ENCODE data around the gene WRAP53. TPM values are rescaled to one million over a fixed set of nuclear protein-coding genes. Genes with fewer than 3 reads are reported as not detected.

WRAP53 gene
- total and polyA plus RNA-seq, 7 donors: 3.6 to 16.3 (median 5.4) TPM

DNA sequence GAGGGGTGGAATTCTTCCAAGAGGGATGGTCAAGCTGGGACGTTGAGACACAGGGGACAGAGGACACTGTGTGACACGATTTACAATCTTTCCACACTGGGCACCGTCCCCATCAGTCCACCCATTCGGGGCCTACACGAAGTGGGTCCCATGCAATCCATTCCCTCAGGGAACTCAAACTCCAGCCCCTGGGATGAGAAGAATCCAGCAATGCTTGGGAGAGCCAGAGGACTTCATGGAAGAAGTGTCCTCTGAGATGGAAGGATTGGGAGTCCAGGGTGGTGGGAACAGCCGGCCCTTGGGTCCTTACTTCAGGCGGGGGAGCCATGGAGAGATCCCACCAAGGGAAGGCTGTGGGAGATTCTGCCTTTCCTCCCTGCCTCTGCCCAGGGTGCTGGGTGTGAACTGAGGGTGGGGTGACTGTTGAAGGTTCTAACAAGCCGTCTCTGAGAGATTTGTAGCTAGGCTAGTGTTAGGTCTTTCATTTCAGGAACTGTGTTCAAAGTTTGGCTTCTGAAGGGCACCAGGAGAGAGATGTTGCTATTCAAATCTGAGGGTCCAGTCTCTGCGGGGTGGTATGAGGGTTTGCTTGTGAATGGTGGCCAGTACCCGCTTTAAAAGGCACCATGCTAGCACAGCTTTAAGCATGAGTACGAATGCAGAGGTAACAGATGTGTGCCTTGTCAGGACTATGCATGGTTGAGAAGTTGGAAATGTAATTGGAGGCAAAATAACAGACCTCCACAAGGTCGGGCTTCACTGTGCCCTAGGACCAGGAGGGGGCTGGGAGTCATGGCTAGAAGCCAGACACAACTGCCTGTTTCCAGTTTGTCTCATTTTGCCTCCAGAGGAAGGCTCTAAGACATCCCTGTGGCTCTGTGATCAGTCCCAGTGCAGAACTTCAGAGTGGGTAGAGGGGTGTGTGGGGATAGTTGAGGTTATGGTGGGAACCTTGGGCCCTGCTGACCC, 35.6 kb upstream of the WRAP53 start:
- H3K27me3 ChIP-seq: peaks cover 11 to 55% (median 29%) of the 10 kb centered on the region in 3 donors
- no peaks in the 10 kb centered on the region for H3K36me3 ChIP-seq
- intact Hi-C loops (cut with DNase I): loop anchor here (5.0 kb wide), 1 partner anchor 35 kb away; the partner anchor contains the start of genes TP53 and WRAP53
- TF ChIP-seq EP300 (IDR thresholded peaks at IDR 0.05) (no peak), POLR2AphosphoS5 (IDR thresholded peaks at IDR 0.05) (no peak), POLR2A (IDR thresholded peaks at IDR 0.05) (no peak)
- TF ChIP-seq, protein P1, sequence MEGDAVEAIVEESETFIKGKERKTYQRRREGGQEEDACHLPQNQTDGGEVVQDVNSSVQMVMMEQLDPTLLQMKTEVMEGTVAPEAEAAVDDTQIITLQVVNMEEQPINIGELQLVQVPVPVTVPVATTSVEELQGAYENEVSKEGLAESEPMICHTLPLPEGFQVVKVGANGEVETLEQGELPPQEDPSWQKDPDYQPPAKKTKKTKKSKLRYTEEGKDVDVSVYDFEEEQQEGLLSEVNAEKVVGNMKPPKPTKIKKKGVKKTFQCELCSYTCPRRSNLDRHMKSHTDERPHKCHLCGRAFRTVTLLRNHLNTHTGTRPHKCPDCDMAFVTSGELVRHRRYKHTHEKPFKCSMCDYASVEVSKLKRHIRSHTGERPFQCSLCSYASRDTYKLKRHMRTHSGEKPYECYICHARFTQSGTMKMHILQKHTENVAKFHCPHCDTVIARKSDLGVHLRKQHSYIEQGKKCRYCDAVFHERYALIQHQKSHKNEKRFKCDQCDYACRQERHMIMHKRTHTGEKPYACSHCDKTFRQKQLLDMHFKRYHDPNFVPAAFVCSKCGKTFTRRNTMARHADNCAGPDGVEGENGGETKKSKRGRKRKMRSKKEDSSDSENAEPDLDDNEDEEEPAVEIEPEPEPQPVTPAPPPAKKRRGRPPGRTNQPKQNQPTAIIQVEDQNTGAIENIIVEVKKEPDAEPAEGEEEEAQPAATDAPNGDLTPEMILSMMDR (IDR thresholded peaks at IDR 0.05): no peak
- H3K4me1 ChIP-seq: peaks cover 0 to 32% (median 28%) of the 10 kb centered on the region in 4 donors
- DNase-seq: no peak
- peak overlapping the region in 2 of 4 donors; percentile 55 to 68 for H3K27ac ChIP-seq
- H3K4me3 ChIP-seq: no peak overlapping the region
- no peaks in the 10 kb centered on the region for H3K9me3 ChIP-seq
- WGBS, 2 donors: 65 to 72% methylated on average over 12 of the region's 12 CpGs

- H3K4me3 ChIP-seq: no peak overlapping the region
- no peaks in the 10 kb centered on the region for H3K9me3 ChIP-seq
- TF ChIP-seq POLR2AphosphoS5 (IDR thresholded peaks at IDR 0.05) (no peak), EP300 (IDR thresholded peaks at IDR 0.05) (no peak), POLR2A (IDR thresholded peaks at IDR 0.05) (no peak)
- TF ChIP-seq, protein P1 (IDR thresholded peaks at IDR 0.05): no peak
- H3K36me3 ChIP-seq: no peaks in the 10 kb centered on the region
- peaks cover 0 to 32% (median 28%) of the 10 kb centered on the region in 4 donors for H3K4me1 ChIP-seq
- intact Hi-C loops (cut with DNase I): loop anchor here (5.0 kb wide), 1 partner anchor 32 kb away; the partner anchor contains the start of genes TP53 and WRAP53
- H3K27me3 ChIP-seq: peaks cover 11 to 33% (median 19%) of the 10 kb centered on the region in 3 donors
- no peak overlapping the region for H3K27ac ChIP-seq
- DNase-seq: no peak
- WGBS, 2 donors: 86 to 88% methylated on average over 16 of the region's 16 CpGs
Observed at GRCh38 chr17:7654832-7655540, 33.3 kb upstream of the WRAP53 start.

DNA sequence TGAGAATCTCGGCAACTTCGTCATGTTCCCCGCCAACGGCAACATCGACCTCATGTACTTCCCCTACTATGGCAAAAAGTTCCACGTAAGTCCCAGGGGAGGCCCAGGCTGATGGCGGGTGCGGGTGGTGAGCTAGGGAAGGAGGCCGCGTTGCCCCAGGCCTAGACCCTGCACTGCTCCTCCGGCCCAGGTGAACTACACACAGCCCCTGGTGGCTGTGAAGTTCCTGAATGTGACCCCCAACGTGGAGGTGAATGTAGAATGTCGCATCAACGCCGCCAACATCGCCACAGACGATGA, 32.8 kb upstream of the WRAP53 start:
- Histone ChIP-seq H3K27ac (no peak overlapping the region), H3K27me3 (peaks cover 11 to 28% (median 18%) of the 10 kb centered on the region in 3 donors), H3K36me3 (no peaks in the 10 kb centered on the region), H3K9me3 (no peaks in the 10 kb centered on the region), H3K4me3 (no peak overlapping the region), H3K4me1 (peaks cover 0 to 28% (median 23%) of the 10 kb centered on the region in 4 donors)
- no peak for TF ChIP-seq POLR2A (IDR thresholded peaks at IDR 0.05)
- TF ChIP-seq POLR2AphosphoS5 (IDR thresholded peaks at IDR 0.05): no peak
- no peak for TF ChIP-seq EP300 (IDR thresholded peaks at IDR 0.05)
- TF ChIP-seq, protein P1 (IDR thresholded peaks at IDR 0.05): no peak
- DNase-seq: no peak
- intact Hi-C loops (cut with DNase I): no loop called here
- 89 to 93% methylated on average over 17 of the region's 17 CpGs for WGBS, 2 donors

- no peaks in the 10 kb centered on the region for H3K9me3 ChIP-seq
- H3K4me3 ChIP-seq: no peak overlapping the region
- DNase-seq: peak; percentile 77
- WGBS, 2 donors: 61 to 71% methylated on average over 10 of the region's 10 CpGs
- peaks cover 0 to 14% (median 9%) of the 10 kb centered on the region in 4 donors for H3K4me1 ChIP-seq
- H3K36me3 ChIP-seq: no peaks in the 10 kb centered on the region
- H3K27ac ChIP-seq: peak overlapping the region in 3 of 4 donors; percentile 23 to 37 (median 24)
- intact Hi-C loops (cut with DNase I): no loop called here
- peaks cover 0 to 12% (median 2%) of the 10 kb centered on the region in 3 donors for H3K27me3 ChIP-seq
- no peak for TF ChIP-seq POLR2A (IDR thresholded peaks at IDR 0.05)
- peak in 3 of 4 donors; percentile 9 to 51 (median 32) for TF ChIP-seq POLR2AphosphoS5 (IDR thresholded peaks at IDR 0.05)
- no peak for TF ChIP-seq EP300 (IDR thresholded peaks at IDR 0.05)
- TF ChIP-seq, protein P1 (IDR thresholded peaks at IDR 0.05): no peak
Observed at GRCh38 chr17:7656958-7657609, 31.2 kb upstream of the WRAP53 start.
